ENCODE measurements around the gene ATP6V1G1.
"Not testable (repeated sequence)": the region's sequence is repeated elsewhere in the genome, so short reads cannot be mapped to it uniquely, and the experiment has no call there.

Gene ATP6V1G1

DNA sequence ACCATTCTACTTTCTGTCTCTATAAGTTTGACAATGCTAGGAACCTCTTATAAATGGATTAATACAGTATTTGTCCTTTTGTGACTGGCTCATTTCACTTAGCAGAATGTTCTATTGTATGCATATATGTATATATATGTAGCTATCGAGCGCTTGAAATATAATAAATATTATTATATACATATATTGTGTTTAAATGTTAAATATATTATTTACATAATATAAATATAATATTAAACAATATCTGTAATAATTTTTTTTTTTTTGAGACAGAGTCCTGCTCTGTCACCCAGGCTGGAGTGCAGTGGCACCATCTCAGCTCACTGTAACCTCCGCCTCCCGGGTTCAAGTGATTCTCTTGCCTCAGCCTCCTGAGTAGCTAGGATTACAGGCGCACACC lies 9.4 kb upstream of the ATP6V1G1 start:
- DNase-seq (ENCODE audit: low read depth in 2 of 2): not testable (repeated sequence)

GRCh38 chr9:114580609-114581193 lies 6.9 kb upstream of the ATP6V1G1 start:
- DNase-seq (ENCODE audit: low read depth in 2 of 2): no peak

DNA sequence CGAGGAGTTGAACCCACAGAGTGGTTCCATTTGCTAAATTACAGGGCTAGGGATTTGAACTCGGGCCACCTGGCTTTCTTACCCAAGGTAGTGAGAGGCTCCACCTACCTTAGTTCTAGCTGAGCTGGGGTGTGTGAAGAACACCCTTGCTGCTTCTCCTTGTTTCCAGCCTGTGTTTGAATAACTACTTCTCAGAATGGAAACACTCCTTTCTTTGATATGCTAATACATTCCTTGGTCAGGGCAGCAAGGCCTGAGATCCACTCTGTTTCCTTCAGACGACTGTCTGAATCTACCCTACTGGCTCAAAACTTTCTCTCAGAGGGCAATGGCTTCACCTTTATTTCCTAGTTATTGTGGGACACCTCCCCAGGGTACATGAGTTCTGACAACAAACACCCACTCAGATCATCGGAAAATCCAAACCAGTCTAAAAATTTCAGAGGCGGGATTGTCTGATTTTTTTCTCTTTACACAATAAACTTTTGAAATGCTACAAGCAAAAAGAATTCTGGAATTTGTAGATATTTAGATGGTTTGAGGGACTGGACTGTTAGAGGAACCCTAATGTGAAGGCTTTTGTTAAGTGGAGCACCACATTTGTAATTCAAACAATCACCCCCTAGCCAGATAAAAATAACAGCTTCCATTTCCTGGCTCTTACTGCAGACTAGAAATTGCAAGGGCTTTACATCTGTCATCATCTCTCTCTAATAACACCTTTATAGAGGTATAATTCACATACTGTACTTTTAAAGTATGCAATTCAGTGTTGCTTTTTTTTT lies 4.0 kb upstream of the ATP6V1G1 start:
- no peak for DNase-seq (ENCODE audit: low read depth in 2 of 2)

- no peak for DNase-seq (ENCODE audit: low read depth in 2 of 2)
These were observed 641 bp downstream of the ATP6V1G1 start for GRCh38 chr9:114588210-114588609.

DNA sequence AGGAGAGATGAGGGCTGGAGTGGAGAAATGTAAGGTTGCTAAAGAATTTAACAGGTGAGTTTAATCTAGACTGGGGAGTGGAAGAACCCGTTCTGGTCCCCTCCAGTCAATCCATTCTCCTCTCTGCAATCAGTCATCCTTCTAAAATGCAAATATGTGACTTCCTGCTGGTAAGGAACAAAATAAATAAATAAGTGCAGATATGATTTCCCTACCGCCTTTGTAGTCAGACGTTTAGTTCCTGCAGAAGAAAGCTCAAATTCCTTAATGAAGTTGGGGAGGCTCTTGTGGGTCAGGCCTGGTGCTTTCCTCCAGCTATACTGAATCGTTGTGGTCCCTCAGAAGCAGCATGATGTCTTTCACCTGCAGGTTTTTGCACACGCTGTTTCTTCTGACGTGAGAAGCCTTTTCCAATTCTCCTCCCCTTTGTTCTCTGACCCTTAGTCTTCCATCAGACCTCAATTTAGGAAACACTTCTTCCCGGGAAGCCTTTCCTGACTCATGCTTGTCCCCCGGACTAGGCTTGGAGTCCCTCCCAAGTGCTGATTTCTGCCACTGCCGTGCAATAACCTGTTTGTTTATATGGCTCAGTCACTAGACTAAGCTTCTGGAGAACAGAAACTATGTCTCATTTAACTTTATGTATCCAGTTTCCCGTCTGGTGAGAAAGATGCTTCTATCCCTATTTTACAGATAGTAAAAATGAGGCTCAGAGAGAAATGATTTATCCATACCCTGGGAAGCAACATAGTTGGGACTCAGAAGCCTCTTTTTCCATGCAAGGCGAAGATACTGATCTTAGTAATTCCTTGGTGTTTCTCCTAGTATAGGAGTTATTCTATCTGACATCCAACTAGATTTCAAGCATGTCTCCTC lies 1.3 kb downstream of the ATP6V1G1 start:
- no peak for DNase-seq (ENCODE audit: low read depth in 2 of 2)

- no peak for DNase-seq (ENCODE audit: low read depth in 2 of 2)
These were observed 2.8 kb downstream of the ATP6V1G1 start for GRCh38 chr9:114590328-114590727.

DNA sequence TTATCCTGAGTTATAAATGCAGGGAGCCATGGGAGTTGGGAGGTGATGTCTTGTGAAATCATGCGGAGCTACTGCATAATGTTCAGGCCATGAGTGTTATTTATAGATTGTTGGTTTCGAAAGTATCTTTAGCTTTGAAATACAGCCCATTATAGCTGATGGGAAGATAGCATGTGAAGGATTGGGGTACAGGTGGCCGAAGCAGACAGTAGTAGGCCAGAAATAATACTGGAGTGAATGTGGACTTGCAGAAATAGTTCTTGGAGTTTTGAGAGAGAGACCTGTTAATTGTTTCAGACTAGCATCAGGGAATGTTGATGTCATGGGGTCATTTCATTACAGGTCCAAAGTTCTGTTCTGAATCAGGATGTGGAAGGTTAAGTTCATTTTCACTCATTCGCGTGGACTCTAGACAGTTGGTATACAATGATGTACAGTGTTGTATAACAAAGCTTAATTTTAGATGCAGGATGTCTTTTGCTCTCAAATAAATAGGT lies 3.8 kb downstream of the ATP6V1G1 start:
- no peak for DNase-seq (ENCODE audit: low read depth in 2 of 2)

- no peak for DNase-seq (ENCODE audit: low read depth in 2 of 2)
These were observed 4.3 kb downstream of the ATP6V1G1 start for GRCh38 chr9:114591849-114592248.

GRCh38 chr9:114592356-114592755 lies 4.8 kb downstream of the ATP6V1G1 start:
- peak in 1 of 2 donors; percentile 4 for DNase-seq (ENCODE audit: low read depth in 2 of 2)

DNA sequence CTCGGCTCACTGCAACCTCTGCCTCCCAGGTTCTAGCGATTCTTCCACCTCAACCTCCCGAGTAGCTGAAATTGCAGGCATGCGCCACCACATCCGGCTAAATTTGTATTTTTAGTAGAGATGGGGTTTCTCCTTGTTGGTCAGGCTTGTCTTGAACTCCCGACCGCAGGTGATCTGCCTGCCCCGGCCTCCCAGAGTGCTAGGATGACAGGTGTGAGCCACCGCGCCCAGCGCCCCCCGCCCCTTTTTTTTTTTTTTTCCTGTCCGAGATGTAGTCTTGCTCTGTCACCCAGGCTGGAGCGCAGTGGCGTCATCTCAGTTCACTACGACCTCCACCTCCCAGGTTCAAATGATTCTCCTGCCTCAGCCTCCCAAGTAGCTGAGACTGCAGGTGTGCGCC lies 6.6 kb downstream of the ATP6V1G1 start:
- DNase-seq (ENCODE audit: low read depth in 2 of 2): no peak

- not testable (repeated sequence) for DNase-seq (ENCODE audit: low read depth in 2 of 2)
These were observed 13.1 kb downstream of the ATP6V1G1 start for GRCh38 chr9:114600502-114601248.

DNA sequence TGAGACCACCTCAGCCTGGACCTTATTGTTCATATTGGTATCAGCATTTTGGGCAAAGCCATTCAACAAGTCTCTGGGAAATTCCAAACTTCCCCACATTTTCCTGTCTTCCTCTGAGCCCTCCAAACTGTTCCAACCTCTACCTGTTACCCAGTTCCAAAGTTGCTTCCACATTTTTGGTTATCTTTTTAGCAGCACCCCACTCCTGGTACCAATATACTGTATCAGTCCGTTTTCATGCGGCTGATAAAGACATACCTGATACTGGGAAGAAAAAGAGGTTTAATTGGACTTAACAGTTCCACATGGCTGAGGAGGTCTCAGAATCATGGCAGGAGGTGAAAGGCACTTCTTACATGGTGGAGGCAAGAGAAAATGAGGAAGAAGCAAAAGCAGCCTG lies 14.2 kb downstream of the ATP6V1G1 start:
- DNase-seq (ENCODE audit: low read depth in 2 of 2): not testable (repeated sequence)

- no peak for DNase-seq (ENCODE audit: low read depth in 2 of 2)
These were observed 15.1 kb downstream of the ATP6V1G1 start for GRCh38 chr9:114602620-114603019.

- no peak for DNase-seq (ENCODE audit: low read depth in 2 of 2)
These were observed 15.7 kb downstream of the ATP6V1G1 start for GRCh38 chr9:114603248-114603647.

GRCh38 chr9:114604989-114605388 lies 17.4 kb downstream of the ATP6V1G1 start:
- no peak for DNase-seq (ENCODE audit: low read depth in 2 of 2)

GRCh38 chr9:114606068-114606467 lies 18.5 kb downstream of the ATP6V1G1 start:
- no peak for DNase-seq (ENCODE audit: low read depth in 2 of 2)

DNA sequence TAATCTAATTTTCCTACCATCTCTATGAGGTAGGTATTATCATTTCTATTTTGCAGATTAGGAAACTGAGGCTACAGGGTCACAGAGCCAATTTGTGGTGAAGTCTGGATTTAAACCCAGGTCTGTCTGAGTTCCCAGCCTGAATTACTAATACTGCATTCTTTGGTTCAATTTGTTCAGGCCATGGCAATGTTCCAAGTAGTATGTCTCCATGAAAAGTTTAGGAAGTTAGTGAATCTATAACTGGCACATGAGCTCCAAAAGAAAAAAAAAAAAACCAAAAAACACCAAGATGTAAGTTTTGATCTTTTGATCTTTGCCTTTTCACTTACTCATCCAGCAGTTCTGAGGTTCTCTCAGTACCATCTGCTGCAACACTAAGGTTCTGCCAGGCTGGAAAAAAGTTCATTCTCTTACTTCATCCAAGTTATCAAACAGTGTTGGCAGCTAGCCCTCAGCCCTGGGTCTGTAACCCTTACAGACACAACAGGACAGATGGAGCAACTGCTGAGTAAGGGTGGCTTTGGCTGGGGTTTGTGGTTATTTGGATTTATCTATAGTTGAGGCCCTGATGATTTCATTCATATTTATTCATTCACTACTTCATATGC lies 19.1 kb downstream of the ATP6V1G1 start:
- no peak for DNase-seq (ENCODE audit: low read depth in 2 of 2)

GRCh38 chr9:114607671-114608524 lies 20.3 kb downstream of the ATP6V1G1 start:
- no peak for DNase-seq (ENCODE audit: low read depth in 2 of 2)

DNA sequence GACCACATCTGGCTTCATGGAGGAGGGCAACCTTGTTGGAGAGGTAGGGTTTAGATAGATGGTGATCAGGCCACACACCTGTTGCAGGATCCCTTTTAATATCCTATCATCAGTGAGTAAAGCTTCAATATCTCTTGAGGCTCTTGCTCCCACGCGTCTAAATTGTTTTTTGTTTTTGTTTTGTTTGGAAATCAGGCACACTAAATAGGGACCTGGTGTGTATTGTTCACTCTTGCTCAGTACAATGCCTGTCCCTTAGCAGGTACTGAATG lies 20.9 kb downstream of the ATP6V1G1 start:
- DNase-seq (ENCODE audit: low read depth in 2 of 2): no peak

DNA sequence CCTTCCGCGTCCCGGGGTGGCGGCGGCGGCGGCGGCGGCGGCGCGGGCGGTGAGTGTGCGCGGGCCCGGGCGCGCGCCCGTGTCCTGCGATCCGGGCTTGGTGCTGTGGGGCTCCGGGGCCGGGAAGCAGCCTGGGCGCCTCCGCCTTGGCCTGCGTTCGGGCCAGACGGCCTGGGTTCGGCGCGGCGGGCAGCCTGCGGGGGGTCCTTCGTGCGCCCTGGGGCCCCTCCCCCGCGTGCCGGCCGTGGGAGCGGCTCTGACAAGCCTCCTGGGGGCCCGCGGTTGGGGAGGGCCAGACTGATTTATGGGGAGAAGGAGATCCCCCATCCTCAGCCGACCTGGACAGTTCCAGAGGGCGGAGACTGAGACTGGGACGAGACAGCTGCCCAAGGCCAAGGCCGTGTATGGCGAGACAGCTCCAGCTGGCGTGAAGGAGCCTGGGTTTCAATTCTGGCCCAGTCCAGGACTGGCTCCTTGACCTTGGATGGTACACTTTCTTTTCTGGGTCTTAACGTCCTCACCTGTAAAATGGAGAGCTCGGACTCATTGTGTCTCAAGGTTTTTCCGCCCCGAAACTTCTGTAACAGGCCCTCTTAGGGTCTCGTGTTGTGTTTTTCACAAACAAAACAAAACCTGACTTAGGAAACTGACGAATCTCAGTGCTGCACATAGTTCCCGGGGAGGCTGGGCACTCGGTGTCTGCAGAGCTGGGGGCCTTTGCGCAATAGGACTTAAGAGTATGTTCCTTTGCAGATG lies 24.1 kb downstream of the ATP6V1G1 start:
- DNase-seq (ENCODE audit: low read depth in 2 of 2): peak; percentile 25 to 30
